Stimulated activated CD8-positive, alpha-beta memory T cell treated with anti-CD3 and anti-CD28 coated beads, Interleukin-2, amount 100 ng/mL, for 48 hours (primary cell): ENCODE data around the gene RNF144A.

Source experiments
- DNase-seq, 2 donors: peaks; one replicate each; pipeline ENCODE4 v3.0.0-alpha.2; 2020; ENCODE audit warnings: low read depth in 2 of 2

Gene RNF144A

DNA sequence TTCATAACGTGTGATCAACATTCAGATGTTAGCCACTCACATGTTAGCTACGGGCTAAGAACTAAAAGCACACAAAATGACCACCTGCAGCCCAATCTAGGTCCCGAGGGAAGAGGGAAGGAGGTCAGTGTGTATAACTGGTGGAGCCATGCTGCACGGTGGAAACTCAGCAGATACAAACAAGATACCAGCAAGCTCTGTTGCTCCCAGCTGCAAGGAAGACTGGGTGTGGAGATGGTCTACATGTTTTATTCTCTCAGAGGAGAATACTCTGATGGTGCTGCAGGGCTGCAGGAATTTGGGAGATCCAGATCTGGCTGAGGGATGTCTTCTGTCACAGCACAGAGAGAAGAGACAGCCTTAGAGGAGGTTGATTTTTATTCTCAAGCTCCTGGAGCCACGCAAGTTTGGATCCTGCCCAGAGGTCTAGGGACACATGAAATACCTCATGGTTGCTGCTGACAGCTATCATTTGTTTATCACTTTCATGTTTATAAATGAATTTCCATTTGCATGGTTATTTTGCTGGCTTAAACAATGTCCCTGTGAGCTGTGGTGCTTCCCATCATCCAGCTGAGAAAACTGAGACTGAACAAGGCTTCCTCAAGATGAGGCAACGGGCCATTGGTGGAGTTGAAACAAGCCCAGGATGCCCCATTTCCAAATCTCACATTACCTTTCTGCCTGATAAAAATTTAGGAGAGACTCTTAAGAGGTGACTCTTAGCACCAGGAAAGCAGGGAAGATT is 30.9 kb downstream of the RNF144A start:
- DNase-seq, result no peak

DNA sequence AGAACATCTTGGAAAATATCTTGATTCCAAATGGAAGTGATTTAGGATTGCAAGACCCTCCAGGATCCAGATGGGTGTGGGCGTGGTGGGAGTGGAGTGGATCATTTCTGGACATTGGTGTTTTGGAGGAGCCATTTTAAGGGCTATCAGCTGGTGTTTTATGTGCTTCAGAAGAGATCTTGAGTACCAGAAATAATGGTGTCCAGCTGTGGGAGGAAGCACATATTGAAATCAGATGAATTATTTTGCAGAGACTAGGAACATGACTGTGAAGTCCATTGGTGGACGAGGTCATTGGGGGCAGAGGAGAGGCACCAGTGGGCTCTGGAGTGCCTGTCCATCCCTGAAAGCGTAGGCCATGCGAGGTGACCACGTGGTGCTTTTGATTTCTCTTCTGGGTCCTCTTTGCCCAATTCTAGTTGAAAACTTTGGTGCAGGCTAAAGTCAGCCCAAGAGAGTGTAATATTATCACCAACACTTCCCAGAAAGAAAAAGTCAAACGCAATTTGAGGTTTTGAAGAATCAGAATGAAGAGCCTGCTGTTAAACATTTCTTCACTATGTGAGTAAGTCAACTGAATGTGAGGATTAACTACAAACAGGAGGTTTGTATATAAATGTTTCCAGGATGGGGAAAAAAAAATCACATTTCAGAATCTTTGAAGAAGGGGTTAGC is 31.6 kb downstream of the RNF144A start:
- no peak for DNase-seq

DNA sequence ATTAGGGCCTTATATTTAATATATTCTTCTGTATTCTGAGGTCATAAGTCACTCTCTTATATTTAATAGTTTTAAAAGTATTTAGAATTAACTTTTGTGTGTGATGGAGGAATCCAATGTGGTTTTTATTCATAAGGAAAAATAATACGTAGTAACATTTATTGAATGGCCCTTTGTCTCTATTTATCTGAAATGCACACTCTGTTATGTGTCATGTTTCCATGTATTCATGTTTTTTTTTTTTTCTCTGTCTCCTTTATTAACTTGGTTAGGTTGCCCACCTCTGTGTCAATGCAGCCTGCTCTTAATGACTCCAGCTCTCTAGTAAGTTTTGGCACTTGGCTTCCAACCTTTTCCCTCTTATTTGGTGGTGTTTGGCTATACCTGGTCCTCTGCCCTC is 33.8 kb downstream of the RNF144A start:
- no peak for DNase-seq

DNA sequence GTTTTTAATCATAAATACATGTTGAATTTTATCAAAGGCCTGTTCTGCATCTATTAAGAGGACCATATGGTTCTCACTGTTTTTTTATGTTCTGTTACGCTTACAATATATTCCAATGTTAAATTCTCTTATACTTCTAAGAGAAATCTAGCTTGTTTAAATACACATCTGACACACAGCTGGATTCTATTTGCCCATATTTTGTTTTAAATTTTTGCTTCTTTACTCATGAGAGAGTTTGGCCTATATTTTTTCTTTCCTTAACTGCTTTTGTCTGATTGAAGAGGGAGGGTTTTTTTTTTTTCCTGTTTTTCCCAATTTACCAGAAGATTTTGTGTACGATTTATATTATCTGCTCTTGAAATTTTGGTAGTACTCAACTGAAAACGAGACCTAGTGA is 34.9 kb downstream of the RNF144A start:
- no peak for DNase-seq

DNA sequence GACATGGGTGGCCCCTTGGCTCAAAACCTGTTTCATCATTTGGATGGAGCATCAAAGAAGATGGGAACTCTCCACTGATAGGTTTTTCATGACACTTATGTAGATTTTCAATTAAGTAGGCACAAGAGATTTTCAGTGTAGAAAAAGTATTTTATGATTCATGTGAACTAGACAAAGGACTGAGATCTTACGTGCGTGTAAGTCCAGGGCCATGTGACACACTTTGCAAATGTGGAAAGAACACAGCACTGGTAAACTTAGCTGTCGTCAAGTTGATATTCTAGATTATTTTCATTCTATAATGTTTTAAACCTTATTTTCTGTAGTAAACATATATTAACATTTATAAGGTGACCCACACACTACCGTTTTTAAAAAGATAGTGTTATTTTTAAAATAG is 37.4 kb downstream of the RNF144A start:
- DNase-seq, result no peak

DNA sequence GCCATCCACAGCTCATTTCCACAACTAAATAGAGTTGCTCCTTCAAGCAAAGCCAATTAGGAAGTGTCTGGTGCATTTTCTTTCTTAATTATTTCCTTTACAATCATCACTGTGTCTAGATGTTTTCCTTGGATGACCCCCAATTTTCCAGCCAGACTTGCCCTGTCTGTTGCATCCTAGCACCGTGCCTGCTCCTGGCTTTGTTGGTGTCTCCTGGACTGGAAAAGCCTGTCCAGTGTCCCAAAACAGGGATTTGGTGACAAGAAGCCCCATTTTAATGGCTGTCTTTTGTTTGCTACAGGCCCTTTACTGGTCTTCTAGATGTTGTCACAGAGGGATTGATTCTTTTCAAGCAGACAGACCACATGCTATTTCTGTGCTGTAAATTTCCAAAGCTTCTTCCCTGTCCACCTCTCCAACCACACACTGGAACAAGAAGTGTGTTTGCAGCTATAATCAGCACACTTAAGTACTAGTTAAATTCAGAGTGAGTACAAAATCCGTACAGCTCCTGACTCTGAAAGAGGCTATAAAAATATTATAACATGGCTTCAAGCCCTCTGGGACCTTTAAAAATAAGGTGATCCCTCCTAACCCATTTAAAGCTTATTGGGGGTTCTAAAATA is 38.4 kb downstream of the RNF144A start:
- no peak for DNase-seq

DNA sequence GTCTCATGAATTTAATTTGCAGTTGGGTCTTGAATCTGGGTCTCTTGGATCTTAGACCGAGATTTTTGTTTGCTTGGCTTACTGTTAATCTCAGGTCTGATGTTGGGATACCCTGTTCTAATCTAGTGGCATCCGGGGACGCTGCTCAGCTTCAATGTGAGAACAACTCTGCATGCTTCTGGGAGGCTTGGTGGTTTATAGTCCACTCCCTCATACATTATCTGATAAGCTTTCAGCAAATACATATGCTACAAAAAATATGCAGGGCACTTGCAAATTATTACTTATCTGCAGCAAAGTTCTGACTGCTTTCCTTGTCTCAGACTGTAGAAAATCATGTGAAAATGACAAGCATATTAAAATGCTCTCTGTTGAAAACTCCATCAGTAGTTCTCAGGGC is 39.4 kb downstream of the RNF144A start:
- no peak for DNase-seq

DNA sequence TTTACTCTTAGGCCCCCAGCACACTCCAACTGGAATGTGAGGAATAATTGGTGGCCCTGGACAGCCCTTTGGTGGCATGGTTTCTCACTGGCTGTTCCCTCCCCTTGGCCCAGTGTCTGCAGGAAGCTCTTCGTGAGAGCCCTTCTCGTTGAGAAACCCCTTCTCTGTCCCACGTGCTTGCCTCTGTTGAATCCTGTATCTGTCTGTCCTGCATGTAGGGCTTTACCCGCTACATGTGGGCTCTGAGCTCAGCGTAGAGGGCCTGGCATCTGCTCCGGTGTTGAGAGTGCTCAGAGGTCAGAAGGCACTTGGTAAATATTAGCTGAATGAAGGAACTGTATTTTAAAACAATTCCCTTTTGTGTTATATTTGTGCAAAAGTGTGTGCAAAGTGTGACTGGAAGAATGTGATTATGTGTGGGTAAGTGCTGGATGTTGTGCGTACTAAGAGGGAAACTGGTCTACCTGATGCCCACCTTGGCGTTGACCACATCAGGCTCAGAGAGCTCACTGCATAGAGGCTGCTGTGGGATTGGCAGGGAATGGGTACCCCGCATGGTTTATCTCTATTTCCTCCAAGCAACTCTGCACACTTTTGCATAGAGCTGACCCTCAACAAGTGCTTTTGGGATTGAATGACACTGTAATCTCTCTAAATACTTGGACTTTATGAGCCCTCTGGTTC is 40.0 kb downstream of the RNF144A start:
- no peak for DNase-seq

DNA sequence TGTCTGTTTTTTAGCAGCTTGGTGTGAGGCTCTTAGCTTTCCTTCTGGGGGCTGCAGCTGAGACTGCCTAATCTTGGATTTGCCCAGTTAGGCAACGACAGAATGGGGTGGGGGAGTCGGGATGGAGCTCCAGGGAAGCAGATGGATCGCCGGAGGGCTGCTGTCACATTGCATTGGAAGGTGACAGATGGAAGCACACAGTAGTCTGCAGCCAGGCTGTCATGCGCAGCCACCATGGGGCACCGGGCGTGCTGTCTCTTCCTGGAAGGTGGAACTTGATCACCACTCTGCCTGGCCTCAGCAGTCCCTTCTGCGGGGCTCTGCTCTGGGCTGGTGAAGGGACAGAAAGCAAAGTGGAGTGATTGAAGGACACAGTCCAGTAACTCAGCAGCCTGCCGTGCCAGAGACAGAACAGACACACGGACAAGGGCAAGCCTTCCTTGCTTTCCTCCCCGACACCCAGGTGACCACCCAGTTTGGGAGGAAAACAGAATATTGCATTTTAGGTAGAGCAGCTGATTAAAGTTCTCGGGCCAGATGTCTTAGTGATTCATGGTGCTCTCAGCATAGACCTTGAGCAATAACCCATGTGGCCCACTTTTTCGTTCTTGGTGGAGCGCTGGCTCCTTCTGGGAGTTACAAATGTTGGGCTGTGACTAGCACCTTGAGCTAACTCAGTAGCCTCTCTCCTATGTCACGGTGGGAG is 40.9 kb downstream of the RNF144A start:
- no peak for DNase-seq

DNA sequence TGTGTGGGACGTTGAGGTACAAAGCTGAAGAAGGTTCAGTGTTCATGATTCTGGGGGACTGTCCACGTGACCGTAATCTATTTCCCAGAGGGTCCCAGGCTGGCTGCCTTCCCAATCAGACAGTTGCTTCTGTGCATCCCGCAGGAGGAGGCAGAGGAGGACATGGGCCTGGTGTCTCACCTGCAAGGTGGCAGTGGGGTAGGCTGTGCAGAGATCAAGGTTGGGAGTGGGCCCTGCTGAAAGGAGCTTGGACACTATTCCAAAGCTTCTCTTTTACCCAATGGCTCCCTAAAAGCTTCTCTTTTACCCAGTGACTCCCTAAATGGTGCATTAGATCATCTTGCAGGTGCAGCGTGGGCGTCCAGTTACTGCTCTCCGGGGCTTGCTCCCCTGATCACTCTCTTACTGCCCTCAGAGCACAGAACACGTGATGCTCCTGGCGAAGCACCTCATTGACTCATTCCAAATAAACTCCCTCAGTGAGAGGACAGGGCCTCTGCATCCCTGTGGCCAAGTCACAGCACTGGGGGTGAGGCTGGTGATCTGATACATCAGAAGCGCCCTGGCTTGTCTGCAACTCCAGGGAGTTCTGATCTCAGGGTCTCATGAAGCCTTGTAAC is 41.5 kb downstream of the RNF144A start:
- DNase-seq, result no peak

DNA sequence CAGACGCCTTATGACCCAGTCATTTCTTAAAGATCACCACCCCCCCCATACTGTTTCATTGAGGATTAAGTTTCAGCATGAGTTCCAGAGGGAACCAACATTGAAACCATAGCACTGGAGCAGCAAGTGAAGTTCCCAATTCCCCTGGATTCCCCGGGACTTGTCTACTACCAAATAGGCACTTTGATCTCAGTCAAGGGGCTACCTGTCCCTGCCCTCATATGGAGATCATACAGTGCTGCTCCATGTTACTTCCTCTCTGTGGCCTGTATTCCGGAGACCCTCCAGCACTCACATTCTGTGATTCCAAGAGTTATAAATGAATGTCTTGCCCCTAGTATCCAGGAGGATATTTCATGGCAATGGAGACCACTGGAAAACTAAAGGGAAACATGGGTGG is 42.5 kb downstream of the RNF144A start:
- no peak for DNase-seq

DNA sequence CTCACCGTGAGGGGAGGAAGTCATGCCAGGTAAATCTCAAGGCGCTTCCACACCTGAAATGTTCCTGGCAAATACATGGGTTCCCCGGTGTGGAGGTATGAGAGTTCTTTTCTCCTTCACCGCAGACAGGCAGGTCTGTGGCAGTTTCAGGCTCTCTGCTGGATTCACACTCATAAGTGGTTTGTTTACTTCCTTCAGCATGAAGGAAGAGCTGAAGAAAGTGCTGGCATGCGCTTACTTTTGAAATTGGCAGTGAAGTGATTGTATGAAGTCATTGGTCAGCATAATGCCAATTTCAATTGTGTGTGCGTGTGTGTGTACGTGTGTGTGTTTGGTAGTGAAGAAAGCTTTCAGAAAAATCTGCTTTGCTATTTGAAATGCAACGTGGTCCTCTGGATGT is 43.4 kb downstream of the RNF144A start:
- DNase-seq, result no peak

DNA sequence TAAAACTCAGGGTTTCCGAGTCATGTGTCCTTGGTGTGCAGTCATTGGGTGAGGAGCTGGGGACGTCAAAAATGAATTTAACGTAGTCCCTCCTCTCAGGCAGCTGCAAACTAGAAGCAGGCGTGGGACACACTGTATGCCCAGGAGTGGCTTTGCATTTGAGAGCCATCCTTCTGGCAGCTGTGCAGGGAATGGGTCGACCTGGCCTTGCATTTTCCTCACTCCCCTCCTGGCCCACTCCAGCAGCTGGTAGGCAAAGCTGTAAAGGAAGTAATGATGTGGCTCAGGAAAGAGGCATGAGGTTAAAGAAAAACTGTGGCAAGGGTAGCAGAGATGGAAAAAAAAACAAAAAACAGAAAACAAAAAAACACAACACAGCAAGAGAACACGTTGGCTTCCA is 46.5 kb downstream of the RNF144A start:
- no peak for DNase-seq

DNA sequence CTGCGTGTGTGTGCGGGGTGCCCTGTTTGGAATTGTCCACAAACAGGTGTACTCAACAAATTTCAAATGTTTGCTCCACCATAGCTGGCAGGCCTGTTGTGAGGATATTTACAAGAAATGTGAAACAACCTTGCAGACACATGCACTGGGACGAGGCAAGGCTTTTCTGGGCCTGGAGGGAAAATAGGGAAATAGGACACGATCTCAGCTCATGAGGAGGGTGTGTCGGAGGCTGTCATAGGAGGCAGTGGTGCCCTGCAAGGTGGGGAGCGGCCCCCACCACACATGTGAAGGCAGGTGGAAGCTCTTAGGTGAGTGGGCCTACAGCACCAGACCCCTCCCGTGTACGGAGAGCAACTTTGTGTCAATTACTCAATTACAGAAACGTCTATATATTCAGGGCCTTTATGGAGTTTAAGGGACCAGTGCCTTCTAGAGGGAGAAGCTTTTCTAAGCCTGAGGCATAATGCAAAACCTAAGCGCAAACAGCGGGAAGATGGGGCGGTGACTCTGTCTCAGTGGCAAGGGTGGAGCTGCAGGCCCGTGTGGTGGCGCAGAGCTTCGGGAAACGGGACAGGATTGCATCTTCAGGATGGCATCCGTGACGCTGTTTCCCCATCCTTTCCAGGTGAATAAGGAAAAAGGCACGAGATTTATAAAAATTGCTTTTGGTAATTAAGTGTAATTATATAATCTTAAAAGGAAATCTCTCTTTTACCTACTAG is 48.0 kb downstream of the RNF144A start:
- DNase-seq, result no peak

DNA sequence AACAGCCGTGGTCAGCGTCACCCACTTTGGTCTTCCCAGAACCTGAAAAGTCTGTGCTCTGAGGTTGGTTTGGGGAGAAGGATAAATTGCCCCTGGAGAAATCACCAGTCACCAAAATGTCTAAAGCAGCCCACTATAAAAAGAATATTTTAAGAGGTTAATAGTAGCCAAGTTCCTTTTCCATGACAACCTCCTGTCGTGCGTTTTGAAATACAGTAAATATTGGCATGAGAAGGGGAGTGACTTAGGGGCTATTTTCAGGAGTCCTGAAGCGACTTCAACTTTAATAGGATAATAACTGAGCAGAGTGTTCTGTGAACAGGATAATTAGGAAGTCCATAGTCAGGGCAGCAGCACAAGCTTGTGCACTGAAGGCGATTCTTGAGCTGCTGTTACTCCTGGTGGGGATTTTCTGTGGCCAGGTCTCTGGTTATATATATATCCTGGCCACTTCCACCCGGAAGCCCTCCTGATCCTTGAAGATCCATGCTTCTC is 49.3 kb downstream of the RNF144A start:
- DNase-seq, result no peak

DNA sequence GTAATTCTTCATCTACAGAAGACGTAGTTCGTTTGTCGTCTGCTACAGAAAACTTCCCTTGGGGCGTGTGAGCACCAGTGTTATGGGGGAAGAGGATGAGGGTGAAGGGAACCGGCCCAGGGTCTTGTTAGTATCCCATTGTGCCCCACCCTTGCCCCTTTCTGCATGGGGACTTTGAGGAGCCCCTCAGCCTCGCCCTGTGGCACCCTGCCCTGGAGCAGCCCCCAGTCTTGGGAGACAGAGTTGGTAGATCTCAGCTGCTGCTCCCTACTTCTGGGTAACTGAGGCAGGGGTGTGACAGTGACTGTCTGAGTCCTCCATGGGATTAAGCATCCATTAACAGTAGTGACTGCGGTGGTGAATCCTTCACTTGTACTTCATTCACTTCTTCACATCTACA is 50.1 kb downstream of the RNF144A start:
- DNase-seq, result no peak

DNA sequence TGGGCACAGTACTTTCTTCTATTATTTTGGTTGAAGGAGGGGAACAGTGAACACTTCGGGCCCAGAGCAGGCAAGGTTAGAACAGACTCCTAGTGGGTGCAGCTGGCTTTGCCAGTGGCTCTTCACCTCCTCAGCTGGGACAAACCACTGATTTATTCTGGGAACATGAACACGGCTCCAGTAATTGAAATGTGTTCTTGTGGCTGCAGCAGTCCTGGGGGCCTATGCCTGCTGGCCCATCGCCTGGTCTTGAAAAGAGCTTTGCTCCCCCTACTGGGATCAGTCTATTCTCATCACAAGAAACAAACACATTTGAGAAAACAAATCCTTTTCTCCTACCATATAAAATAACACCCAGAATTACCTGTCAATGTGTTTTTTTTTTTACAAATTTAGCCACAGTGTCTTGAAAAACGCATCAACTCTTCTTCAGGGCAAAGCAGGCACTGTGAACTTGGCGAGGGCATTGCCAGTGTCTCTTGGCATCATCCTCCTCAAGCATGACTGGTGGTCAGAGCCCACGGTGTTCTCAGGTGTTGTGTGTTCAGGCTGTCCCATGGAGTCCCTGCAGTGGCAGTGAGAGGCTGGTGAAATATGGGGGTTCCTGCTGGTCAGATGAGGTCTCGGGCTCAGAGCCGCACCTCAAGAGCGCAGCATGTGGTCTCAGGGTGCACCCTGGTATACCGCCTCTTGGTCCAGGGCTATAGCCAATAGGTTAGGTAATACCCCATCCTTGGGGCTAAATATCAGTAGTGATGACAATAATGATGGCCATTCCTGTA is 51.3 kb downstream of the RNF144A start:
- no peak for DNase-seq

DNA sequence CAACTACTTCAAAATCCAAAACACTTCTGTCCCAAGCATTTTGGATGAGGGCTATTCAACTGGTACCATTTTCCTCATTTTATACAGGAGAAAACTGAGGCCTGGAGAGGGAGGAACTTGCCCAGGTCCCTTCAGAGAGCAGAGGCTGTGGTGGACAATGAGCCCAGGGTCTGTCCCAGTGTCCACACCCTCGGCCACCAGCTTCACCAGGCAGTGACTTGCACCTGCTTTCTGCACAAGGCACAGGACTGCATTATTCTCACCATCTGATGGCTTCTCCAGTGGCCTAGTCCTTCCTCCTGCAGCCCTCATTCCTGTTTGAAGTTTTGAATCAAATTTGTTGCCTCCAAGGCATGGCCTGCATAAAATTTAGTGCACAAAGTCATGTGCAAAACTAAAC is 53.3 kb downstream of the RNF144A start:
- DNase-seq, result no peak

DNA sequence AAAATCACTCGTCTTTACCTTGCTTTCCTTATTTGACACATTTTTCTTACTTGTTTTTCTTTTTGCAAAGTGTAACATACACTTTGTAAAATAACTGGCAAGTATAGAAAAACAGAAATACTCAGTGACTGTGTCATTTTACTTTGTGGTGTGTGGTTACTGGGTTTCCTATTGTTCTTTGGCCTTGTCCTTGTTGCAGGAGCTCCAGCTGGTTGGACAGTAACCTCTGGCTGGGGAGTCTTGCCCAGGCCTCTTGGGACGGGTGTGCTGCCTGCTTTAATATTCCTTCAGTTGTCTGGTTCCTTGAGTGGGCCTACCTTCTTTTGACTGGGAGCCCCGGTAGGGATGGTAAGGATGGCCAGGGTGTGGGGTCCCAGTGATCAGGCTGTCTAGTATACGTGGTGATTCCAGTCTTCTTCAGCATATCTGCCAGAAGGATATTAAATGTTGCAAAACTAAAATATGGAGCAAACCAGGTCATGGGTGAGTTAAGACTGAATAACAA is 53.8 kb downstream of the RNF144A start:
- no peak for DNase-seq

DNA sequence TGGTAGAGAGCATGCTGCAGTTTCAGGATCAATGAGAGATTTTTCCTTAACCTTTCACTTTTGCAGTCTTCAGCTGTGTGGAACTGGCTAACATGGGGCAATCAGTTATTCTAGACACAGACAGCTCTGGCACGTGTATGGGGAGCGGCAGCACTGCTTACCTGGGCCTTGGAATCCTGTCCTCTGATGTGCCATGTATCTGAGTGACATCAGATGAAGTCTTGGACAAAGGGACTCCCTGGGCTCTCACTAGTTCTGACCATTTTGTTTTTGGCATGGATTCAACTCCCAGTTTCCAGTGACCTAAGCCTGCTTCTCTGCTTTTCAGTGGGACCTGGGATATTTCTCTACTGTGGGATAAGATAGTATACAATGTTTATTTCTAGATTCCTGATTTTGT is 54.3 kb downstream of the RNF144A start:
- DNase-seq, result no peak
